Keratinocyte (primary cell): ENCODE measurements around the gene OVCH2. TPM values are rescaled to one million over a fixed set of nuclear protein-coding genes. Genes with fewer than 3 reads are reported as not detected.

ENCODE experiments used
- DNase-seq: peaks from one replicate; pipeline ENCODE4 v3.0.0-alpha.2; 2011; ENCODE audit warnings: low read depth, missing footprints, low spot score
- FAIRE-seq: peaks from 2 replicates; lab custom pipeline; 2011; peaks lifted over from hg19 to GRCh38; lab: Jason Lieb, UNC
- H2AFZ ChIP-seq: 2 replicates; pipeline ENCODE4 v1.6.0; 2012; ENCODE audit warnings: low read length, control low read depth, inconsistent platforms; ENCODE audit not compliant: control insufficient read depth
- H3K27ac ChIP-seq: 2 replicates; pipeline ENCODE4 v1.5.1; 2011; ENCODE audit warnings: low read length; ENCODE audit not compliant: control insufficient read depth, insufficient read depth
- H3K27me3 ChIP-seq: 3 replicates; pipeline ENCODE4 v1.6.0; 2011; ENCODE audit warnings: low read length; ENCODE audit not compliant: control insufficient read depth, insufficient read depth; ENCODE audit errors: extremely low read depth
- H3K36me3 ChIP-seq, 2 experiments: 2 replicates in 1 of 2; 3 replicates in 1 of 2; pipeline ENCODE4 v1.5.1; 2011; ENCODE audit warnings: low read length in 2 of 2, mild to moderate bottlenecking in 1 of 2; ENCODE audit not compliant: control insufficient read depth in 2 of 2, insufficient read depth in 2 of 2; ENCODE audit errors: extremely low read depth in 1 of 2
- H3K4me1 ChIP-seq: 3 replicates; pipeline ENCODE4 v1.5.1; 2011; ENCODE audit warnings: low read length; ENCODE audit not compliant: control insufficient read depth, insufficient read depth; ENCODE audit errors: extremely low read depth
- H3K4me2 ChIP-seq: 3 replicates; pipeline ENCODE4 v1.6.0; 2011; ENCODE audit warnings: low read depth, low read length; ENCODE audit not compliant: control insufficient read depth, insufficient read depth; ENCODE audit errors: extremely low read depth
- H3K4me3 ChIP-seq, 3 experiments: fragments of 200-600 bp in 1 of 3; sonication (generic) in 1 of 3; 2 replicates in 2 of 3; 3 replicates in 1 of 3; pipeline ENCODE4 v1.5.1; 2011 to 2016; ENCODE audit warnings: low read length in 3 of 3, mild to moderate bottlenecking in 3 of 3, control low read depth in 2 of 3, inconsistent platforms in 1 of 3, low read depth in 1 of 3, mixed read lengths in 1 of 3, mixed run types in 1 of 3, moderate library complexity in 1 of 3; ENCODE audit not compliant: control insufficient read depth in 2 of 3, insufficient read depth in 2 of 3; ENCODE audit errors: extremely low read depth in 1 of 3
- H3K79me2 ChIP-seq: 2 replicates; pipeline ENCODE4 v1.6.0; 2012; ENCODE audit warnings: low read length; ENCODE audit not compliant: control insufficient read depth, insufficient read depth
- H3K9ac ChIP-seq: 3 replicates; pipeline ENCODE4 v1.6.0; 2011; ENCODE audit warnings: low read length; ENCODE audit not compliant: control insufficient read depth, insufficient read depth; ENCODE audit errors: extremely low read depth
- H3K9me1 ChIP-seq: 3 replicates; pipeline ENCODE4 v1.6.0; 2011; ENCODE audit warnings: low read length; ENCODE audit not compliant: control insufficient read depth, insufficient read depth; ENCODE audit errors: extremely low read depth
- H3K9me3 ChIP-seq: 2 replicates; pipeline ENCODE4 v1.5.1; 2012; ENCODE audit warnings: low read depth, low read length; ENCODE audit not compliant: control insufficient read depth
- H4K20me1 ChIP-seq: 3 replicates; pipeline ENCODE4 v1.6.0; 2011; ENCODE audit warnings: low read length; ENCODE audit not compliant: control insufficient read depth, insufficient read depth; ENCODE audit errors: extremely low read depth
- EZH2 ChIP-seq: IDR thresholded peaks from one replicate; pipeline ENCODE4 v1.6.1; 2012; ENCODE audit warnings: inconsistent platforms, mild to moderate bottlenecking, low read length, moderate library complexity
- dilution Hi-C: fragments of 300-500 bp; cut with MboI; formaldehyde crosslinking; loops from one replicate; pipeline ENCODE4 v1.7.0; 2020; ENCODE audit warnings: low sequenced_read_pairs; ENCODE audit not compliant: extremely low pct_ligation_motif_present
- polyA plus RNA-seq, 5 experiments: library from polyadenylated mRNA; depleted of rRNA in 3 of 5; stranded (reverse) in 3 of 5; stranded (forward) in 1 of 5; unstranded in 1 of 5; fragments of >200 nt; gene quantifications; 1 replicate in 1 of 5; 2 replicates in 3 of 5; 3 replicates in 1 of 5; pipeline versions ENCODE4 v1.2.1 to v1.2.3, GENCODE V29; 2011 to 2012; ENCODE audit warnings: missing spikeins in 2 of 5, low read depth in 1 of 5, low replicate concordance in 1 of 5
- TF ChIP-seq, protein P1 (sequence below), 3 experiments: IDR thresholded peaks in 1 of 3; conservative IDR thresholded peaks in 1 of 3; optimal IDR thresholded peaks in 1 of 3; 2 replicates in 2 of 3; 3 replicates in 1 of 3; pipeline versions ENCODE3 to v1.5.1; 2011; ENCODE audit warnings: low read length in 3 of 3, mild to moderate bottlenecking in 3 of 3, moderate library complexity in 2 of 3, control low read depth in 1 of 3, inconsistent platforms in 1 of 3; ENCODE audit not compliant: insufficient read depth in 2 of 3; ENCODE audit errors: extremely low read depth in 1 of 3

OVCH2 gene
- polyA plus RNA-seq, 1 donor (not counting 4 experiments of a cell fraction or from before 2014, with no cell fraction given): 2.8 TPM

DNA sequence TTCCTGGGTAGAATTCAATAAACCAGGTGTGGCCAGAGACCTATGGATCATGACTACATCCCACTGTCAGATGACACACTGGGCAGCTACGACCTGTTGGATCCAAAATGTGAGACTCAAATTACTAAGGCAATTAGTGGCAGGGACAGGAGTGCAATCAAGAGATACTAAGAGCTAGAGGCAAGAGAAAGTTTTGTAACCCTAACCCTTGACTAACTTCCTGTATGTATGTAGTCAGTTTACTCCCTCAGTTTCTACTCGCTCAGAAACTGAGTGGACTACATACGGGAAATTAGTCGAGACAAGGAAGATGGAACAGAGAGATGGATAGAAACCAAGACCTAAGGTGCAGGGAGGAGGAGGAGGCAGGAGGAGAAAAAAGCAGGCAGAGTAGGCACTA, 35.6 kb downstream of the OVCH2 start:
- no peak for FAIRE-seq
- peaks cover 0 to 5% of the 10 kb centered on the region in 2 experiments for H3K36me3 ChIP-seq
- no peaks in the 10 kb centered on the region for H3K27me3 ChIP-seq
- TF ChIP-seq EZH2: no peak
- TF ChIP-seq, protein P1, sequence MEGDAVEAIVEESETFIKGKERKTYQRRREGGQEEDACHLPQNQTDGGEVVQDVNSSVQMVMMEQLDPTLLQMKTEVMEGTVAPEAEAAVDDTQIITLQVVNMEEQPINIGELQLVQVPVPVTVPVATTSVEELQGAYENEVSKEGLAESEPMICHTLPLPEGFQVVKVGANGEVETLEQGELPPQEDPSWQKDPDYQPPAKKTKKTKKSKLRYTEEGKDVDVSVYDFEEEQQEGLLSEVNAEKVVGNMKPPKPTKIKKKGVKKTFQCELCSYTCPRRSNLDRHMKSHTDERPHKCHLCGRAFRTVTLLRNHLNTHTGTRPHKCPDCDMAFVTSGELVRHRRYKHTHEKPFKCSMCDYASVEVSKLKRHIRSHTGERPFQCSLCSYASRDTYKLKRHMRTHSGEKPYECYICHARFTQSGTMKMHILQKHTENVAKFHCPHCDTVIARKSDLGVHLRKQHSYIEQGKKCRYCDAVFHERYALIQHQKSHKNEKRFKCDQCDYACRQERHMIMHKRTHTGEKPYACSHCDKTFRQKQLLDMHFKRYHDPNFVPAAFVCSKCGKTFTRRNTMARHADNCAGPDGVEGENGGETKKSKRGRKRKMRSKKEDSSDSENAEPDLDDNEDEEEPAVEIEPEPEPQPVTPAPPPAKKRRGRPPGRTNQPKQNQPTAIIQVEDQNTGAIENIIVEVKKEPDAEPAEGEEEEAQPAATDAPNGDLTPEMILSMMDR (optimal IDR thresholded peaks at IDR 0.05 in 1 of 3, IDR thresholded peaks at IDR 0.05 in 1 of 3, conservative IDR thresholded peaks at IDR 0.05 in 1 of 3; ENCODE audit: extremely low read depth in 1 of 3, insufficient read depth in 2 of 3, low read length in 3 of 3): no peak
- no peak overlapping the region for H3K4me3 ChIP-seq
- H3K79me2 ChIP-seq: no peaks in the 10 kb centered on the region
- DNase-seq: no peak
- no peaks in the 10 kb centered on the region for H3K9me1 ChIP-seq
- no peak overlapping the region for H3K9ac ChIP-seq
- peaks cover 43% of the 10 kb centered on the region for H3K4me1 ChIP-seq
- no peak overlapping the region for H3K27ac ChIP-seq
- no peak overlapping the region for H3K4me2 ChIP-seq
- no peaks in the 10 kb centered on the region for H3K9me3 ChIP-seq
- no peak overlapping the region for H2AFZ ChIP-seq
- dilution Hi-C loops: no loop called here
- no peaks in the 10 kb centered on the region for H4K20me1 ChIP-seq

DNA sequence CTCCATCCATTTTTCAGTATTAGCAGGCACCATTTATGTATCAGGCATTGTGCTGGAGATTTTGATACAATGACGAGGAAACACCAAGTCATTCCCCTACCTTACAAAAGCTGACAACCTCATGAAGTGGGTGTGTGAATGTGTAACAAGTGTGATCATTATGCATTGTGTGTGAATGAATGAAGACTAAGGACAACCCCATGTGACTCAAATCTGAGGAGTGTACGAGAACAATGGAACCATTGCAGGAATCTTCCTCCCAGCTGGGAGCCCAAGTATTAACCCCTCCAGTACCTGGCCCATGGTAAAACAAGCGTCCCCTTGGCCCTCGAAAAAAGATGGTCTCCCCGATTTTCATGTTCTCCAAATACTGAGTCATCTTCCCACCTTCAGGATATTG, 37.4 kb downstream of the OVCH2 start:
- peak overlapping the region; percentile 62 for H3K27ac ChIP-seq
- H3K27me3 ChIP-seq: no peaks in the 10 kb centered on the region
- no peaks in the 10 kb centered on the region for H3K9me3 ChIP-seq
- H3K4me1 ChIP-seq: peaks cover 43% of the 10 kb centered on the region
- peaks cover 0 to 11% of the 10 kb centered on the region in 2 experiments for H3K36me3 ChIP-seq
- no peak for TF ChIP-seq EZH2
- TF ChIP-seq, protein P1 (optimal IDR thresholded peaks at IDR 0.05 in 1 of 3, IDR thresholded peaks at IDR 0.05 in 1 of 3, conservative IDR thresholded peaks at IDR 0.05 in 1 of 3; ENCODE audit: extremely low read depth in 1 of 3, insufficient read depth in 2 of 3, low read length in 3 of 3): no peak
- no peak overlapping the region for H3K4me3 ChIP-seq
- H4K20me1 ChIP-seq: no peaks in the 10 kb centered on the region
- no peak overlapping the region for H2AFZ ChIP-seq
- no peaks in the 10 kb centered on the region for H3K9me1 ChIP-seq
- H3K9ac ChIP-seq: no peak overlapping the region
- H3K4me2 ChIP-seq: no peak overlapping the region
- dilution Hi-C loops: no loop called here
- FAIRE-seq (peak; percentile 99), DNase-seq (peak; percentile 63)
- H3K79me2 ChIP-seq: no peaks in the 10 kb centered on the region
